Sigmoid colon (tissue), 3 donors: Measurements from ENCODE around the gene THEMIS.

Experiments
- POLR2A ChIP-seq, 2 donors: fragments of 450-650 bp; IDR thresholded peaks; one replicate each; pipeline ENCODE4 v1.6.1; 2016; ENCODE audit warnings: antibody characterized with exemption in 2 of 2, mild to moderate bottlenecking in 2 of 2, moderate library complexity in 2 of 2
- TF ChIP-seq, protein P1 (sequence below), 4 experiments: fragments of 450-650 bp in 3 of 4; fragments of 200-600 bp in 1 of 4; IDR thresholded peaks; one replicate each; pipeline ENCODE4 v1.5.1; 2016 to 2019; ENCODE audit warnings: antibody characterized with exemption in 4 of 4, mild to moderate bottlenecking in 3 of 4, moderate library complexity in 2 of 4

DNA sequence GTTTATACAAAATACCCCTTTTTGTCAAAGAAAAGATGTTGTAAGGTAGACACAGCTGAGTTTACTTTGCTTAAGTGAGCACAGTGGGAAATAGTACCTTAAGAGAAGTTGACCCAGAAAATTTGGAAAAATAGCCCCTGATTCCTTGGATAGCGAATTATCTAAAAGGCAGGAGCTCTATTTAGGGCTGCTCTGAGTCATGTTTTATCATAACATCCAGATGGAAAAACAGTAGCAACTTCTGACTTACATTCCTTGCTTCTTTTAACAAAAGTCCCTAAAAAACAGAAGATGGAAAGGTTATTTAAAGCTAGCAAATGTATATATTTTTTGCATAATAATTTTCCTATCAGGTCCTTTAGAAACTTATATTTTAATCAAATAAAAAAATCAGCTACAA lies 59.0 kb downstream of the THEMIS start:
- TF ChIP-seq POLR2A (IDR thresholded peaks at IDR 0.05), result no peak
- TF ChIP-seq, protein P1, sequence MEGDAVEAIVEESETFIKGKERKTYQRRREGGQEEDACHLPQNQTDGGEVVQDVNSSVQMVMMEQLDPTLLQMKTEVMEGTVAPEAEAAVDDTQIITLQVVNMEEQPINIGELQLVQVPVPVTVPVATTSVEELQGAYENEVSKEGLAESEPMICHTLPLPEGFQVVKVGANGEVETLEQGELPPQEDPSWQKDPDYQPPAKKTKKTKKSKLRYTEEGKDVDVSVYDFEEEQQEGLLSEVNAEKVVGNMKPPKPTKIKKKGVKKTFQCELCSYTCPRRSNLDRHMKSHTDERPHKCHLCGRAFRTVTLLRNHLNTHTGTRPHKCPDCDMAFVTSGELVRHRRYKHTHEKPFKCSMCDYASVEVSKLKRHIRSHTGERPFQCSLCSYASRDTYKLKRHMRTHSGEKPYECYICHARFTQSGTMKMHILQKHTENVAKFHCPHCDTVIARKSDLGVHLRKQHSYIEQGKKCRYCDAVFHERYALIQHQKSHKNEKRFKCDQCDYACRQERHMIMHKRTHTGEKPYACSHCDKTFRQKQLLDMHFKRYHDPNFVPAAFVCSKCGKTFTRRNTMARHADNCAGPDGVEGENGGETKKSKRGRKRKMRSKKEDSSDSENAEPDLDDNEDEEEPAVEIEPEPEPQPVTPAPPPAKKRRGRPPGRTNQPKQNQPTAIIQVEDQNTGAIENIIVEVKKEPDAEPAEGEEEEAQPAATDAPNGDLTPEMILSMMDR (IDR thresholded peaks at IDR 0.05), result no peak
